Testis (tissue), 2 donors: ENCODE results near the gene SNTB2.

Experiments
- CTCF ChIP-seq, 3 experiments: fragments of 450-650 bp in 2 of 3; fragments of 200-600 bp in 1 of 3; sonication (generic) in 1 of 3; IDR thresholded peaks; one replicate each; pipeline ENCODE4 v1.5.1; 2016 to 2019; ENCODE audit warnings: antibody characterized with exemption in 3 of 3, mild to moderate bottlenecking in 2 of 3, moderate library complexity in 1 of 3
- POLR2A ChIP-seq: fragments of 450-650 bp; IDR thresholded peaks from one replicate; pipeline ENCODE4 v1.6.1; 2017; ENCODE audit warnings: antibody characterized with exemption, mild to moderate bottlenecking, moderate library complexity

- TF ChIP-seq CTCF (IDR thresholded peaks at IDR 0.05), result no peak
- no peak for TF ChIP-seq POLR2A
Observed at GRCh38 chr16:69188716-69189115, 1.8 kb downstream of the SNTB2 start.
